RWPE2 (cell line): Measurements from ENCODE around the gene ATP2C1.
"Not testable (repeated sequence)": the region's sequence is repeated elsewhere in the genome, so short reads cannot be mapped to it uniquely, and the experiment has no call there.

Source experiments
- ATAC-seq: fragments of 200-7000 bp; cut with Tn5 transposase; 3 replicates; pipeline ENCODE4 v1.9.1; 2021; ENCODE audit warnings: low read depth
- DNase-seq: peaks from one replicate; pipeline ENCODE4 v3.0.0-alpha.2; 2020; ENCODE audit warnings: low spot score
- H3K27ac ChIP-seq: fragments of 450-650 bp; 2 replicates; pipeline ENCODE4 v1.5.1; 2017; ENCODE audit warnings: mild to moderate bottlenecking; ENCODE audit not compliant: poor library complexity, severe bottlenecking
- H3K27me3 ChIP-seq: fragments of 250-450 bp; sonication (Bioruptor Pico); 2 replicates; pipeline ENCODE4 v1.5.1; 2021; ENCODE audit warnings: mild to moderate bottlenecking, moderate library complexity; ENCODE audit not compliant: insufficient read depth, poor library complexity, severe bottlenecking
- H3K36me3 ChIP-seq: fragments of 250-450 bp; sonication (Bioruptor Pico); 2 replicates; pipeline ENCODE4 v1.5.1; 2020; ENCODE audit warnings: low read depth, mild to moderate bottlenecking, moderate library complexity
- H3K4me1 ChIP-seq: fragments of 250-450 bp; sonication (Bioruptor Pico); 2 replicates; pipeline ENCODE4 v1.5.1; 2021; ENCODE audit warnings: mild to moderate bottlenecking, moderate library complexity; ENCODE audit not compliant: insufficient read depth, poor library complexity, severe bottlenecking
- H3K4me3 ChIP-seq: fragments of 250-450 bp; sonication (Bioruptor Pico); 2 replicates; pipeline ENCODE4 v1.5.1; 2021; ENCODE audit warnings: mild to moderate bottlenecking, moderate library complexity; ENCODE audit not compliant: severe bottlenecking
- H3K9me3 ChIP-seq: fragments of 250-450 bp; sonication (Bioruptor Pico); 2 replicates; pipeline ENCODE4 v1.5.1; 2021; ENCODE audit warnings: mild to moderate bottlenecking, moderate library complexity; ENCODE audit not compliant: severe bottlenecking
- CTCF ChIP-seq: fragments of 450-650 bp; IDR thresholded peaks from one replicate; pipeline ENCODE4 v1.5.1; 2017; ENCODE audit warnings: mild to moderate bottlenecking, moderate library complexity; ENCODE audit not compliant: poor library complexity, severe bottlenecking

ATP2C1 gene

DNA sequence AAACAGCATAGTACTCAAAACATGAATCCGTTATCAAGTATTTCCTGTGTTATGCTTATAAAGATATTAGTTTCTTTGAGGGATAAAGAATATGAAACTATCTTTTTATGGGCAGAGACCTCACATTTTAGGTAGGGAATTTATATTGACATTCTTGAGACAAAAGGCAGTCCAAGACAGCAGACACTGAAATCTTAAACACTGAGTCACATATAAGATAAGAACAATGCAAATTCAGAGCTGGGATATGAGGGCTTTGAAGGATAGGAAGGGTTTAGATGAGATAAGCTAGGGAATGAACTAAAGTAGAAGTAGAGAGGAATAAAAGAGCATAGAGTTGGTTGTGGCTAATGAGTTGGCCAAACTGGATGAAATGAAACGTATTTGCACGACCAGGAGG lies 74.3 kb downstream of the ATP2C1 start:
- ATAC-seq (no peak), DNase-seq (no peak)
- Histone ChIP-seq H3K9me3 (no peaks in the 10 kb centered on the region), H3K27me3 (peaks cover 3% of the 10 kb centered on the region), H3K4me1 (peaks cover 13% of the 10 kb centered on the region), H3K27ac (no peak overlapping the region), H3K36me3 (peaks cover 57% of the 10 kb centered on the region), H3K4me3 (no peak overlapping the region)
- no peak for TF ChIP-seq CTCF

DNA sequence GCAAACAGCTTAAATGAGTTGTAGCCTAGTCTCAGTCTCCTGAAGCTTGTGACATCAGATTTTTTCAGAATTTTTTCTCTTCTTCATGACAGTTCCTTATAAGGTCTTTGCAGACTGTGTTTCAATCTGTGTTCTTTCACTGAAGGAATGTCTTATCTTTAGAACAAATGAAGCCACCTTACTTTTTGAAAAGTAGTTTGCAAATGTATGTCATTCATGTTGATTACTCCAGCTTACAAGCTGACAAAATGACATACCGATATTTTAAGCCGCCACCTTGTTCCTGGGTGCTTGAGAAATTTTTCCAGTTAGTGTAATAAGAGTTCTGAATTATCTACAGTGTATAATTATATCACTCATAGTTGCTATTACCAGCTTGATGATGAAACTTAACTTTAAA lies 75.7 kb downstream of the ATP2C1 start:
- peaks cover 51% of the 10 kb centered on the region for H3K36me3 ChIP-seq
- H3K4me3 ChIP-seq, result no peak overlapping the region
- no peaks in the 10 kb centered on the region for H3K9me3 ChIP-seq
- peaks cover 1% of the 10 kb centered on the region for H3K4me1 ChIP-seq
- DNase-seq (no peak), ATAC-seq (no peak)
- no peak overlapping the region for H3K27ac ChIP-seq
- no peaks in the 10 kb centered on the region for H3K27me3 ChIP-seq
- TF ChIP-seq CTCF, result no peak

DNA sequence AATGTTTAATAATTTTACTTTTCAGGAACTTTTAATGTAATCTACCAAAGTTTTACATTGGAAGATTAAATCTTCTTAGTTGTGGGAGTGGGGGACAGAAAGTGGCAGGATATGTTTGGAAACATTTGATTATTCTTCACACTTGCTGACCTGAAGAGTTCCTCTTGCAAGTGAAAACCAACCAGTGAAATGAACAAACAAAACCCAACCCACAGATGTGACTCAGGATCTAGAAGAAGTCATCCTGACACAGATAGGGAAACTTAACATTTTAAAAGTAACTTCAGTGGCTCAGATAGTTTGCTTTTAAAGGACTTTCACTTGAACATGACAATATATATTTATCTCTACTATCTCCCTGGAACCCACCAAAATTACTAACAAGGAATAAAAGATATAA lies 77.3 kb downstream of the ATP2C1 start:
- Histone ChIP-seq H3K36me3 (peaks cover 41% of the 10 kb centered on the region), H3K27ac (no peak overlapping the region), H3K27me3 (no peaks in the 10 kb centered on the region), H3K4me1 (peaks cover 14% of the 10 kb centered on the region), H3K4me3 (no peak overlapping the region), H3K9me3 (no peaks in the 10 kb centered on the region)
- no peak for DNase-seq
- no peak for TF ChIP-seq CTCF
- ATAC-seq, result no peak

- ATAC-seq, H3K27ac ChIP-seq, H3K9me3 ChIP-seq, DNase-seq, H3K4me3 ChIP-seq, H3K27me3 ChIP-seq: not testable (repeated sequence)
- Histone ChIP-seq H3K4me1 (peaks cover 14% of the 10 kb centered on the region), H3K36me3 (peaks cover 29% of the 10 kb centered on the region)
Measured at GRCh38 chr3:130972592-130972991, 78.7 kb downstream of the ATP2C1 start.

GRCh38 chr3:130973406-130973805 lies 79.5 kb downstream of the ATP2C1 start:
- Histone ChIP-seq H3K36me3 (peaks cover 26% of the 10 kb centered on the region), H3K4me1 (peaks cover 14% of the 10 kb centered on the region), H3K4me3 (no peak overlapping the region), H3K27me3 (no peaks in the 10 kb centered on the region), H3K27ac (no peak overlapping the region), H3K9me3 (no peaks in the 10 kb centered on the region)
- ATAC-seq (no peak), DNase-seq (no peak)
- no peak for TF ChIP-seq CTCF
